Hippocampal formation (tissue), 2 donors: ENCODE results near the gene GPR155.
"Not testable (repeated sequence)": the region's sequence is repeated elsewhere in the genome, so short reads cannot be mapped to it uniquely, and the experiment has no call there.

Experiments used
- DNase-seq, 2 donors: peaks; one replicate each; lab custom pipeline; 2025; lab: John Stamatoyannopoulos, UW

Gene GPR155

GRCh38 chr2:174438146-174438886 lies 48.5 kb downstream of the GPR155 start:
- peak; percentile 85 to 86 for DNase-seq

GRCh38 chr2:174436351-174436750 lies 50.5 kb downstream of the GPR155 start:
- DNase-seq: no peak

- no peak for DNase-seq
Observed at GRCh38 chr2:174431902-174432301, 54.9 kb downstream of the GPR155 start.

GRCh38 chr2:174430066-174430465 lies 56.8 kb downstream of the GPR155 start:
- DNase-seq: no peak

GRCh38 chr2:174428214-174428613 lies 58.6 kb downstream of the GPR155 start:
- no peak for DNase-seq

GRCh38 chr2:174412256-174412655 lies 74.6 kb downstream of the GPR155 start:
- no peak for DNase-seq

GRCh38 chr2:174410039-174410438 lies 76.8 kb downstream of the GPR155 start:
- DNase-seq: not testable (repeated sequence)

GRCh38 chr2:174403628-174404027 lies 83.2 kb downstream of the GPR155 start:
- no peak for DNase-seq

GRCh38 chr2:174400853-174401252 lies 86.0 kb downstream of the GPR155 start:
- DNase-seq: no peak

GRCh38 chr2:174399171-174399570 lies 87.7 kb downstream of the GPR155 start:
- DNase-seq: no peak

- no peak for DNase-seq
Observed at GRCh38 chr2:174397773-174398172, 89.1 kb downstream of the GPR155 start.

GRCh38 chr2:174395969-174396630 lies 90.7 kb downstream of the GPR155 start:
- no peak for DNase-seq

- peak; percentile 75 to 80 for DNase-seq
Observed at GRCh38 chr2:174395284-174395968, 91.4 kb downstream of the GPR155 start, which contains the start of gene SCRN3. SCRN3 (plus strand) TSS chr2:174395730; CDS start chr2:174398284, 2,554 bp downstream.

GRCh38 chr2:174392706-174393105 lies 94.1 kb downstream of the GPR155 start:
- no peak for DNase-seq

GRCh38 chr2:174390303-174390702 lies 96.5 kb downstream of the GPR155 start:
- not testable (repeated sequence) for DNase-seq

GRCh38 chr2:174389542-174389941 lies 97.3 kb downstream of the GPR155 start:
- no peak for DNase-seq

- not testable (repeated sequence) for DNase-seq
Observed at GRCh38 chr2:174388706-174389105, 98.1 kb downstream of the GPR155 start.

- DNase-seq: no peak
Observed at GRCh38 chr2:174385201-174385600, 101.6 kb downstream of the GPR155 start.

- DNase-seq: no peak
Observed at GRCh38 chr2:174383796-174384195, 103.0 kb downstream of the GPR155 start.
